Activated CD4-positive, alpha-beta T cell treated with anti-CD3 and anti-CD28 coated beads, Interleukin-2, amount 50 U/mL, for 24 hours (primary cell): Measurements from ENCODE around the gene GRIP1.
"Not testable (repeated sequence)": the region's sequence is repeated elsewhere in the genome, so short reads cannot be mapped to it uniquely, and the experiment has no call there.

ENCODE experiments used
- DNase-seq, 2 donors: peaks; one replicate each; pipeline ENCODE4 v3.0.0-alpha.2; 2020; ENCODE audit warnings: low read depth in 1 of 2, low spot score in 1 of 2

Gene GRIP1

GRCh38 chr12:66538970-66539369, 139.9 kb downstream of the GRIP1 start:
- no peak for DNase-seq

- no peak for DNase-seq
Observed at GRCh38 chr12:66537876-66538275, 141.0 kb downstream of the GRIP1 start.

DNA sequence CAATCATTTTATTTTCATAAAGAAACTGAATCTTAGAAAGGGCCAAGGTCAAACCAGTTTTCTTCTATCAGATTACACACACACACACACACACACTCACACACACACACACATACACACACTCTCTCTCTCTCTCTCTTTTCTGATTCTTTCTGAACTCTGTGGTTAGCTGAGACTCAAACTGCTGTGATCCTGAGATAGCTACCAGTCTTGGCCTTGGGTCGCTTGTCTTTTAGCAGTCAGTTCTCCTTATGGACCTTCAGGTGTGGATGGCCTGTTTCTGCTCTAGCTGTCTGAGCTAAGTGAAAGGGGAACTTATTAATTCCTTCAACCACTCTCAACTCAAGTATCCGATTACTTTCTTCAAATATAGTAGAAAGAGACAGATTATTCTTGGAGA, 145.1 kb downstream of the GRIP1 start:
- DNase-seq = no peak

DNA sequence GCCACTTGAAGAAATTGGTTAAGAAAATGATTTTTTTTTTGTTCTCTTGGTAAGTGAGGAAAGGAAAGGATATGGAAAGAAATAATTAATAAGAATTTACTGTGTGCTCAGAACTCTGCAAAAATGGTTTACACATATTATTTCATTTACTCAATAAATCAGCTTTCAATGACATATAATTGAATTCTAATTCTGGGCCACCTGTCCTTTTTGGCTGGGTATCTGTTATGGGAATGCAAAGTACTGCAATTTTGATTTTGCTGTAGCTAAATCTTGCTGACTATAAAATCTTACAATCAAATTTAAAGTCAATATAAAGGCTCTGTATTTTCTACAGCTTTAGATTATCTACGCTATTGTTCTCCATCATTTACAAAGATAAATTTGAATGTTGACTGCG, 147.1 kb downstream of the GRIP1 start:
- DNase-seq = no peak

- DNase-seq = no peak
Observed at GRCh38 chr12:66529934-66530333, 148.9 kb downstream of the GRIP1 start.

- DNase-seq = no peak
Observed at GRCh38 chr12:66516561-66516960, 162.3 kb downstream of the GRIP1 start.

- no peak for DNase-seq
Observed at GRCh38 chr12:66516133-66516532, 162.7 kb downstream of the GRIP1 start.

GRCh38 chr12:66514581-66514980, 164.3 kb downstream of the GRIP1 start:
- no peak for DNase-seq

DNA sequence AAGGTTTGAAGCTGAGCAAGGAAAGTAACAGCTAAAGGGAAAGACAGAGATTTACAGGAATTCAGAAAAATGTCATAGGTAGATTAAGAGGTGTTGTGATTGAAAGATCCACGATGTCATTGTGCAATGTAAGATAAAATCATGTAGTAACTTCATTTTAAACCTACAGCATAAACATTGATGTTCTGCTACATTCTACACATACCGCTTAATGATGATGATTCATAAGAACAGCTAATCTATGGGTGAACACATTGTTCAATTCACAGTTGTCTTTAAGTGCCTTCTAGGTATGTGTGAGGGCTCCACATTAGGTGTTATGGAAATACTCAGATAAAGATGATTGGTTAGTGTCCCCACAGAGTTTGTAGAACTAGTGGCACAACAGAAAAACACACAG, 170.9 kb downstream of the GRIP1 start:
- no peak for DNase-seq

- no peak for DNase-seq
Observed at GRCh38 chr12:66503746-66504145, 175.1 kb downstream of the GRIP1 start.

- no peak for DNase-seq
Observed at GRCh38 chr12:66502911-66503310, 176.0 kb downstream of the GRIP1 start.

- DNase-seq = no peak
Observed at GRCh38 chr12:66500841-66501240, 178.0 kb downstream of the GRIP1 start.

DNA sequence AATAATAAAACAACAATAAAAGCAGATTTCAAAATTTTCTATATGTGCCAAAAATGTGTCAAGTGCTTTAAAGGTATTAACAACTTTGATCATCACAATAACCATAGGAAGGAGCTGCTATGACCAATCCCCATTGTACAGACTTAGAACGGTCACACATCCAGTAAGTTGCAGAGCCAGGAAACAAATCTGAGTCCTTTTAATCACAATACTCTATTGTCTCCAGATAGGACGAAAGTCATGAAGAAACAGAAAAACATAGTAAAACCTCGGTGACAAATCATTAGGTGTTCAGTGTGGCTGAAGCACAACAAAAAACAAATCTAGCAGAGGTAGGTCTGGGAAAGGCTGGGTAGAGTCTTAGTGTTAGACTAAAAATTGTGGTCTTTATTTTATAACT, 178.8 kb downstream of the GRIP1 start:
- no peak for DNase-seq

- DNase-seq = no peak
Observed at GRCh38 chr12:66499000-66499399, 179.9 kb downstream of the GRIP1 start.

- not testable (repeated sequence) for DNase-seq
Observed at GRCh38 chr12:66498059-66498458, 180.8 kb downstream of the GRIP1 start.

DNA sequence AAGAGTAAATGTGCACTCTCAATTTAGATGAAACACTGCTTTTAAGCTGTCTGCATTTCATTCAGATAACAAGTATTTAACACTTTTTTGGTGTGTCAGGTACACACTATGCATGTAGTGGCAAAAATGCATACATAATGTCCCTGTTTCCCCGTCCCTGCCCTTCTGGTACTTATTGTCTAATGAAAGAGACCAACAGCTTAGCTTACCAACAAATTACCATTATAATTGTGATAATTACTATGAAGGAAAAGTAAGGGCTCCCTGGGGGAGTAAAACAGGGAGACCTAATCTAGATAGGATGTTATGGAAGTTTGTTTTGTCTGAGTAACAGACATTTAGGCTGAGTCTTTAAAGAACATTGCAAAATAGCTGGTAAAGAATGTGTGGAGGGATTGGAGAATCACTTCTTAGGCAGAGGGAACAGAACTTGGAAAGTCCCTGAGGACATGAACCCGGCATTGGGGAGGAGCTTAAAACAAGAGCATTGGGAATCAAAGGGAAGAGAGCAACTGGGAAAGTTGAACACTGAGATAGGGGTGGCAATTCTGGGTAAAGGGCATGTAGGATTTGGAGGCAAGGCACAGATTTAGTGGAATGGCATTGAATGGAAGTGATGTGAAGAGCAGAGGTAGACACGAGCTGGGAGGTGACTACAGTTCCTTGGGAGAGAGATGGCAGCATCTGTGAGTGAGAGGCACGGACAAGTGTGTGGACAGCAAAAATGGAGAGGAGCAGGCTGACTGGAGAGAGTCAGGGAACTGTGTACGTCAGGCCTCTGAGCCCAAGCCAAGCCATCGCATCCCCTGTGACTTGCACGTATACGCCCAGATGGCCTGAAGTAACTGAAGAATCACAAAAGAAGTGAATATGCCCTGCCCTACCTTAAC, 181.6 kb downstream of the GRIP1 start:
- DNase-seq = no peak

DNA sequence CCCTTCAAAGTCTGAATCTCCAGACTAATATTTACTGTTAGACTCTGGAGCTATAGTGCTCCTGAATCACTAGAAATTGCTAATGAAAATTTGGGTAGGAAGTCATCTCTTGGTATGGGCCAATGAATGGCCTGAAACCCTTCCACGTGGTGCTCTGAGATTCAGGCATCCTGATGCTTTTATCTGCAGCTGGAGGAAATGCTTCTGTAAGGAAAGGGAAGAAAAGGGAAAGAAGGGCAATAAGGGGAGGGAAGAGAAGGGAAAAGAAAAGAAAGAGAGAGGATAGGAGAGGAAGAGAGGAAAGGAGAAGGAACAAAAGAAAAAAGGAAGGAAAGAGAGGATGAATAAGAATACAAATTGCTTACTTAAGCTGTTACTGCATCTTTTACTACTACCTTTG, 182.3 kb downstream of the GRIP1 start:
- DNase-seq = no peak

DNA sequence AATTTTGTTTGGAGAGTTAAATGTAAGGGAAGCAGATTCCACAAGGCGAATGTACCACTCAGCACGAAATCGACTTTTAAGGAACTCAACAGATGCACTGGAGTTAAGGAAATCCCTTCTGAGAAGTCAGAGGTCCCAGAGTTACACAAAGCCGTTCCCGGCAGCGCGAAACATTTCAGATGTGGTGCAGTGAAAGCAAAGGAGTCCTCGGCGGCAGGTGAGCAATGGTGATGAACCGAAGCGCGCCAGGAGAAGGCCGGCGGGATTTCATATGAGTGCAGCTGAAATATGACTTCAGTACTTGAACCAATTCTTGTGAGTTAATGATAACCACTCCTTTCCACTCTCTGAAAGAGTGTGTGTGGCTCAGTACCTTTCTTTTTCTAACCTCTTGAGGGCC, 183.2 kb downstream of the GRIP1 start:
- DNase-seq = no peak

GRCh38 chr12:66493819-66494218, 185.1 kb downstream of the GRIP1 start:
- DNase-seq = no peak

- no peak for DNase-seq
Observed at GRCh38 chr12:66491853-66492252, 187.0 kb downstream of the GRIP1 start.

- DNase-seq = no peak
Observed at GRCh38 chr12:66482351-66483203, 196.3 kb downstream of the GRIP1 start.

DNA sequence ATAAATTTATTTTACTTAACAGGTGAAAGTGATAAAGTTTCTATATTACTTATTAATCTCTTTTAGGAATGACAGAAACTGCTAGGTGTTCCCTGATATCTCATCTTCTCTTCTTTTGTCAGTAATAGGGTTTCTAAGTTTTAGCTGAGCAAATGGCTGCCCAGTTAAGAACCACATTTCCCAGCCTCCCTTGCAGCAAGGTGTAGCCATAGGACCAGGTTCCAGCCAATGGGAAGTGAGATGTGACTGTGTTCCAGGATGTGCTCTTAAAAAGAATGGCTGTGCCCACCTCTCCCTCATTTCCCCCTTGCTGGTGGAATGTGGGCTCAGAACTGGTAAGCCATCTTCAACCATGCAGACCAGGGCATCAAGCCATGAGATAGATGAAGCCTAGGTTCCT, 210.9 kb downstream of the GRIP1 start:
- no peak for DNase-seq
